PC-3 (cell line): ENCODE results near the gene RDH12.

Source experiments
- CTCF ChIP-seq: fragments of 300-600 bp; sonication (generic); conservative IDR thresholded peaks from 2 replicates; pipeline ENCODE4 v1.5.1; 2017; ENCODE audit warnings: antibody characterized with exemption, low read depth, mild to moderate bottlenecking, low read length
- EZH2phosphoT487 ChIP-seq: fragments of 300-600 bp; sonication (generic); IDR thresholded peaks from 2 replicates; pipeline ENCODE4 v1.6.1; 2018; ENCODE audit warnings: mild to moderate bottlenecking, antibody characterized with exemption, low read length, borderline replicate concordance

GRCh38 chr14:67665868-67666267 is 35.8 kb upstream of the RDH12 start:
- TF ChIP-seq CTCF (no peak), EZH2phosphoT487 (no peak)
